CD4-positive, alpha-beta T cell (primary cell): ENCODE measurements around the gene ANXA4. TPM values are rescaled to one million over a fixed set of nuclear protein-coding genes. Genes with fewer than 3 reads are reported as not detected.

ENCODE experiments used
- ATAC-seq: fragments of 200-7000 bp; cut with Tn5 transposase; one replicate; pipeline ENCODE4 v1.10.0; 2022; ENCODE audit warnings: mild to moderate bottlenecking; ENCODE audit not compliant: poor library complexity
- CTCF ChIA-PET: fragments of 350-600 bp; sonication (Branson Sonifier 250); formaldehyde crosslinking; loops from one replicate; lab custom pipeline; 2021; ENCODE audit warnings: antibody characterized with exemption, inconsistent platforms; lab: Charles Lee
- POLR2A ChIA-PET: fragments of 350-600 bp; sonication (Branson Sonifier 250); formaldehyde crosslinking; loops from one replicate; lab custom pipeline; 2021; ENCODE audit warnings: antibody characterized with exemption, inconsistent platforms; lab: Charles Lee
- DNase-seq, 14 experiments: peaks; one replicate each; pipeline ENCODE4 v3.0.0-alpha.2; 2013 to 2020; ENCODE audit warnings: mixed read lengths in 2 of 14
- H3K27ac ChIP-seq, 2 donors: one replicate each; pipeline versions ENCODE4 v1.5.1 to v1.7.0; 2013; ENCODE audit warnings: low read length in 2 of 2, low read depth in 1 of 2, mild to moderate bottlenecking in 1 of 2
- H3K27me3 ChIP-seq, 2 experiments: 1 replicate in 1 of 2; 2 replicates in 1 of 2; pipeline versions ENCODE4 v1.6.1 to v1.7.0; 2013; ENCODE audit warnings: low read length in 2 of 2, control low read depth in 1 of 2, mild to moderate bottlenecking in 1 of 2, moderate library complexity in 1 of 2; ENCODE audit not compliant: insufficient read depth in 2 of 2, control insufficient read depth in 1 of 2
- H3K36me3 ChIP-seq: one replicate; pipeline ENCODE4 v1.6.1; 2013; ENCODE audit warnings: low read length, control low read depth; ENCODE audit not compliant: insufficient read depth
- H3K4me1 ChIP-seq: one replicate; pipeline ENCODE4 v1.6.1; 2013; ENCODE audit warnings: low read length, control low read depth; ENCODE audit not compliant: insufficient read depth
- H3K4me3 ChIP-seq: one replicate; pipeline ENCODE4 v1.5.1; 2013; ENCODE audit warnings: mild to moderate bottlenecking, low read length, moderate library complexity
- H3K9me3 ChIP-seq, 2 experiments: 1 replicate in 1 of 2; 2 replicates in 1 of 2; pipeline versions ENCODE4 v1.6.1 to v1.7.0; 2013; ENCODE audit warnings: low read length in 2 of 2, mild to moderate bottlenecking in 2 of 2, control low read depth in 1 of 2, moderate library complexity in 1 of 2; ENCODE audit not compliant: control insufficient read depth in 1 of 2, insufficient read depth in 1 of 2
- H3K27ac Mint-ChIP-seq: one replicate; pipeline ENCODE4 v1.8.0; 2020; ENCODE audit warnings: mixed read lengths
- H3K27me3 Mint-ChIP-seq: one replicate; pipeline ENCODE4 v1.8.0; 2021; ENCODE audit warnings: mixed read lengths
- H3K36me3 Mint-ChIP-seq: one replicate; pipeline ENCODE4 v1.8.0; 2021; ENCODE audit warnings: low read depth, mixed read lengths
- H3K4me1 Mint-ChIP-seq: one replicate; pipeline ENCODE4 v1.8.0; 2021; ENCODE audit warnings: low read depth, mixed read lengths
- H3K4me3 Mint-ChIP-seq: one replicate; pipeline ENCODE4 v1.8.0; 2020; ENCODE audit warnings: mild to moderate bottlenecking, mixed read lengths
- H3K9me3 Mint-ChIP-seq: one replicate; pipeline ENCODE4 v1.8.0; 2020; ENCODE audit warnings: mixed read lengths
- intact Hi-C, 2 experiments: fragments of 100-400 bp; cut with DNase I in 1 of 2; cut with micrococcal nuclease in 1 of 2; formaldehyde crosslinking; loops; one replicate each; pipeline versions ENCODE4 v1.15.1 to v1.9.0; 2023 to 2025; cut with DNase I, micrococcal nuclease
- total RNA-seq, 174 experiments: library from RNA in 2 of 174; stranded (reverse) in 2 of 174; gene quantifications; one replicate each; pipeline ENCODE4 v1.2.3 and lab custom pipeline; 2021 to 2026
- TF ChIP-seq, protein P1 (sequence below): fragments of 200-600 bp; IDR thresholded peaks from one replicate; pipeline ENCODE4 v1.8.0; 2022; ENCODE audit warnings: antibody characterized with exemption, mild to moderate bottlenecking

The ANXA4 gene
- total RNA-seq, 2 experiments from 2014 or later, result 4.0 to 5.3 TPM

DNA sequence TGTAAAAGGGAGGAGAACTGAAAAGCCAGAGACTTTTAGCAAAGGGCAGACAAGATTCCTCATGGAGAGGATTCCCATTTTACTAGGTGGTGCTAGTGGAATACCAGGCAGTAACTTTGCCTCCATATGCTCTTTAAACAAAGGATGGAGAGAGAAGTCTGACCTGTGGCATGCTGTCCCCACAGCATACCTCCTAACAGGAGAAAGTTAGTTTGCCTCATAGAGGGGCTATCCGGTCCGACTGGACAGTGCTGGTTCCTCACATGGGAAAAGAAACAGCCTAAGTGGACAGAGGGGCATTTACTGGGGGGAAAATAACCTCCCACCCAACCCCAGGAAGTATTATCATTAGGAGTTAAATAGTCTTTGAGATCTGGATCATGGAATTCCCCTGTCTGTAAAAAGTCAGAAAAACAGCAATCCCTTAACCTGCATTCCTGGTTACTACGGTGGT lies 55.9 kb downstream of the ANXA4 start:
- Mint-ChIP-seq H3K27ac (no peak overlapping the region), H3K4me1 (peaks cover 16% of the 10 kb centered on the region), H3K27me3 (no peaks in the 10 kb centered on the region), H3K9me3 (no peaks in the 10 kb centered on the region), H3K36me3 (no peaks in the 10 kb centered on the region), H3K4me3 (no peak overlapping the region)
- Histone ChIP-seq H3K4me3 (no peak overlapping the region), H3K27me3 (no peaks in the 10 kb centered on the region), H3K27ac (no peak overlapping the region), H3K9me3 (no peaks in the 10 kb centered on the region), H3K36me3 (no peaks in the 10 kb centered on the region), H3K4me1 (peaks cover 2% of the 10 kb centered on the region)
- ChIA-PET CTCF (no interaction called here), POLR2A (no interaction called here)
- TF ChIP-seq, protein P1, sequence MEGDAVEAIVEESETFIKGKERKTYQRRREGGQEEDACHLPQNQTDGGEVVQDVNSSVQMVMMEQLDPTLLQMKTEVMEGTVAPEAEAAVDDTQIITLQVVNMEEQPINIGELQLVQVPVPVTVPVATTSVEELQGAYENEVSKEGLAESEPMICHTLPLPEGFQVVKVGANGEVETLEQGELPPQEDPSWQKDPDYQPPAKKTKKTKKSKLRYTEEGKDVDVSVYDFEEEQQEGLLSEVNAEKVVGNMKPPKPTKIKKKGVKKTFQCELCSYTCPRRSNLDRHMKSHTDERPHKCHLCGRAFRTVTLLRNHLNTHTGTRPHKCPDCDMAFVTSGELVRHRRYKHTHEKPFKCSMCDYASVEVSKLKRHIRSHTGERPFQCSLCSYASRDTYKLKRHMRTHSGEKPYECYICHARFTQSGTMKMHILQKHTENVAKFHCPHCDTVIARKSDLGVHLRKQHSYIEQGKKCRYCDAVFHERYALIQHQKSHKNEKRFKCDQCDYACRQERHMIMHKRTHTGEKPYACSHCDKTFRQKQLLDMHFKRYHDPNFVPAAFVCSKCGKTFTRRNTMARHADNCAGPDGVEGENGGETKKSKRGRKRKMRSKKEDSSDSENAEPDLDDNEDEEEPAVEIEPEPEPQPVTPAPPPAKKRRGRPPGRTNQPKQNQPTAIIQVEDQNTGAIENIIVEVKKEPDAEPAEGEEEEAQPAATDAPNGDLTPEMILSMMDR, result no peak
- DNase-seq (no peak), ATAC-seq (no peak)
- intact Hi-C loops, result no loop called here

DNA sequence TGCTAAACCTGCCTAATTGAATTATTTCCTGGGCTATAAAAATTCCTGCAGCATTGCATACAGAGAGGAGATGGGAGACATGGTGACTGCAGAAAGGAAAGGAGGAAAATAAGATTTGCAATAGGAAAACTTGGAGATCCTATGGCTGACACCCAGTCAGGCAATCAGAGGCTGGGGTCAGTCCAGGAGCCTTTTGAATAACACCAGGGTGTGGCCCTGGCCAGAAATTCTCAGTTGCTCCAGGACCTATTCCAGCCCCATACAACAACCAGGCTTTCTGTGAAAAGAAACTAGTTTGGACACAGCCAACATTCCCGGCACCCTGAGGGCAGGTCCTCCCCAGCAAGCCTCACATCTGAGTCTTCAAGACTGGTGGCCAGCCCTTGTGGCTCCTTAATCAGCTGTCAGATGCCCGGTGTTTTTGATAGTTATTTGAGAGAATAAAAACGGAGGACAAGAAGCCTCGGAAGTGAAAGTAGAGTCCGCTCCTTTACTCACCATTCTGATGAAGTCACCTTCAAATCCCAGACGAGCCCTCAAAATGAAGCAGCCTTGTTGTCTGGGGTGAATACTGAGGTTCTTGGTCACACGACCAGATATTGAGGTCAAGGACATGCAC lies 56.5 kb downstream of the ANXA4 start:
- Histone ChIP-seq H3K27me3 (no peaks in the 10 kb centered on the region), H3K27ac (no peak overlapping the region), H3K36me3 (no peaks in the 10 kb centered on the region), H3K4me1 (peaks cover 2% of the 10 kb centered on the region), H3K4me3 (no peak overlapping the region), H3K9me3 (no peaks in the 10 kb centered on the region)
- TF ChIP-seq, protein P1, result no peak
- POLR2A ChIA-PET, result no interaction called here
- peaks cover 20% of the 10 kb centered on the region for H3K4me1 Mint-ChIP-seq
- H3K27ac Mint-ChIP-seq, result no peak overlapping the region
- DNase-seq, result no peak
- no peak overlapping the region for H3K4me3 Mint-ChIP-seq
- ATAC-seq, result no peak
- no peaks in the 10 kb centered on the region for H3K27me3 Mint-ChIP-seq
- CTCF ChIA-PET, result no interaction called here
- H3K36me3 Mint-ChIP-seq, result no peaks in the 10 kb centered on the region
- H3K9me3 Mint-ChIP-seq, result no peaks in the 10 kb centered on the region
- intact Hi-C loops, result no loop called here

DNA sequence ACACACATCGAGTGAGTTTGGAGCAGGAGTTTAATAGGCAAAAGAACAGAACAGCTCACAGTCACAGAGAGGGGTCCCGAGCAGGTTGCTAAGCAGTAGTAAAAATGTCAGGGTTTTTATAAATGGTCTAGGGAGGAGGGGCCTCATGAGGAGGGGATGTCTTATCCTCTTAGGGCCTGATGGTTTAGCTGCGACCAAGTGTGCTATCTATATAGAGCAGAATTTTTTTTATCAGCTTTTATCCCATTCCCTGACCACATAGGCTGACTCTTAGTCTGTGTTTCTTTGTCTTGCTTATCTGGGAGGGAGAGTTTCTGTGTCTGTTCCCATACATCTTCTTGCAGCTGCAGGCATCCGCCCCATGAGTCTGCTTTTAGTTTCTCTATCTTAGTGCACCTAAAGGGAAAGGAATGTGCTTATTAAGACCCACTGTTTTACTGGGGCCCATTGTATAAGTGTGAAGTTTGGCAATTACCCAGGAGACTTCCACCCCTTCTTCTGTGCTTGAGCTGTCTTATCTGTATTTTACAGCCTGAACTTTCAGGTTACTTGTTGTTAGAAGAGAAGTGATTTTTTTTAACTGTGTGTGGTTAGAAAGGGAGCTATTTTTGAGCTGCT lies 57.1 kb downstream of the ANXA4 start:
- no peaks in the 10 kb centered on the region for H3K9me3 Mint-ChIP-seq
- no peaks in the 10 kb centered on the region for H3K27me3 Mint-ChIP-seq
- no peak for ATAC-seq
- CTCF ChIA-PET, result interaction anchor here (1.6 kb wide), 1 partner anchor 18 kb away, joined by 5 read pairs; no protein-coding TSS in a partner anchor
- Histone ChIP-seq H3K27me3 (no peaks in the 10 kb centered on the region), H3K4me1 (peaks cover 2% of the 10 kb centered on the region), H3K27ac (no peak overlapping the region), H3K36me3 (no peaks in the 10 kb centered on the region), H3K9me3 (no peaks in the 10 kb centered on the region), H3K4me3 (no peak overlapping the region)
- intact Hi-C loops, result no loop called here
- peaks cover 23% of the 10 kb centered on the region for H3K4me1 Mint-ChIP-seq
- TF ChIP-seq, protein P1, result no peak
- H3K27ac Mint-ChIP-seq, result no peak overlapping the region
- H3K4me3 Mint-ChIP-seq, result no peak overlapping the region
- H3K36me3 Mint-ChIP-seq, result no peaks in the 10 kb centered on the region
- POLR2A ChIA-PET, result no interaction called here
- DNase-seq, result peak in 1 of 14 experiments; percentile 2
